ENCODE results near the gene MAP4. TPM values are rescaled to one million over a fixed set of nuclear protein-coding genes. Genes with fewer than 3 reads are reported as not detected.
A peak's percentile ranks its signal among the peaks of the same experiment; 100 is the strongest.

Gene MAP4
- total and polyA plus RNA-seq, 10 donors: 22.3 to 163 (median 100) TPM

DNA sequence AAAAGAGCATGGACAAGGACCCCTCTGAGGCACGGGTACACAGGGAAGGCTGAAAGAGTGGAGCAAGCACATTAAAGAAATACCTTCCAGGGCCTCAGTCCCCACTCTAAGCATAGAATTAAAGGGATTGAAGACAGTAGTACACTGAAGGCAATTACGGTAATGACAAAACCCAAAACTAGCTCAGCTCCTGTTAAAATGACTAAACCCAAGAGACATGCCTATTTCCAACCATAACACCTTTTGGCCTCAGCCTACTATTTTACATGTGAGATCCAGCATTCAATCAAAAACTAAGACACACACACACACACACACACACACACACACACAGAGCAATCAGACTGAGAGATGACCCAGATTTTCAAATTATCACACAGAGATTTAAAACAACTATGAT is 19.8 kb downstream of the MAP4 start:
- peaks cover 0 to 57% (median 7%) of the 10 kb centered on the region in 6 donors for H3K36me3 ChIP-seq
- H3K9me3 ChIP-seq: no peaks in the 10 kb centered on the region
- intact Hi-C loops (cut with DNase I; ENCODE audit: low total_unique reads): no loop called here
- no peak overlapping the region for H3K27ac ChIP-seq
- TF ChIP-seq CTCF (IDR thresholded peaks at IDR 0.05 in 8 of 11, conservative IDR thresholded peaks at IDR 0.05 in 3 of 11) (no peak), POLR2A (IDR thresholded peaks at IDR 0.05) (no peak)
- WGBS, 5 donors: 81 to 95% (median 91%) methylated on average over 2 of the region's 2 CpGs
- H3K27me3 ChIP-seq (replicated peaks in 1 of 7): no peaks in the 10 kb centered on the region
- no peak for DNase-seq
- H3K4me3 ChIP-seq: no peak overlapping the region
- peaks cover 0 to 11% (median 0%) of the 10 kb centered on the region in 6 donors for H3K4me1 ChIP-seq

GRCh38 chr3:47994180-47994579 is 22.0 kb downstream of the MAP4 start:
- H3K4me1 ChIP-seq: peaks cover 0 to 24% (median 9%) of the 10 kb centered on the region in 6 donors

DNA sequence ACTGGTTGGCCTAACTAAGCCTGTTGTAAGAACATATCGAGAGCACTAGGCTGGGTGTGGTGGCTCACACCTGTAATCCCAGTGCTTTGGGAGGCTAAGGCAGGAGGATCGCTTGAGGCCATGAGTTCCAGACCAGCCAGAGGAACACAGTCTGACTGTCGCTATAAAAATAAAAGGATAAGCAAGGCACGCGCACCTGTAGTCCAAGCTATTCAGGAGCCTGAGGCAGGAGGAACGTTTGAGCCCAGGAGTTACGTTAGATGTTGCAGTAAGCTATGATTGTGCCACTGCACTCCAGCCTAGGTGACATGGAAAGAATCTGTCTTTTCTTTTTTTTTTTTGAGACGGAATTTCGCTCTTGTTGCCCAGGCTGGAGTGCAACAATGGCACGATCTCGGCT is 24.9 kb downstream of the MAP4 start:
- H3K4me1 ChIP-seq: peaks cover 0 to 30% (median 9%) of the 10 kb centered on the region in 6 donors
- intact Hi-C loops (cut with DNase I; ENCODE audit: low total_unique reads): no loop called here
- no peaks in the 10 kb centered on the region for H3K9me3 ChIP-seq
- H3K27ac ChIP-seq: no peak overlapping the region
- no peak for DNase-seq
- peaks cover 0 to 51% (median 7%) of the 10 kb centered on the region in 6 donors for H3K36me3 ChIP-seq
- no peak overlapping the region for H3K4me3 ChIP-seq
- no peaks in the 10 kb centered on the region for H3K27me3 ChIP-seq (replicated peaks in 1 of 7)
- WGBS, 5 donors: 92 to 97% (median 94%) methylated on average over 11 of the region's 11 CpGs
- no peak for TF ChIP-seq CTCF (IDR thresholded peaks at IDR 0.05 in 8 of 11, conservative IDR thresholded peaks at IDR 0.05 in 3 of 11)
- TF ChIP-seq POLR2A (IDR thresholded peaks at IDR 0.05): no peak
- TF ChIP-seq POLR2AphosphoS5 (IDR thresholded peaks at IDR 0.05): no peak

More at GRCh38 chr3:47994180-47994579, 22.0 kb downstream of the MAP4 start:
- no peak for TF ChIP-seq CTCF (IDR thresholded peaks at IDR 0.05 in 8 of 11, conservative IDR thresholded peaks at IDR 0.05 in 3 of 11)
- no peak for TF ChIP-seq POLR2AphosphoS5 (IDR thresholded peaks at IDR 0.05)
- TF ChIP-seq POLR2A (IDR thresholded peaks at IDR 0.05): no peak
- 88 to 94% (median 91%) methylated on average over 3 of the region's 3 CpGs for WGBS, 5 donors
- peaks cover 0 to 60% (median 7%) of the 10 kb centered on the region in 6 donors for H3K36me3 ChIP-seq
- no peaks in the 10 kb centered on the region for H3K27me3 ChIP-seq (replicated peaks in 1 of 7)
- H3K4me3 ChIP-seq: no peak overlapping the region
- DNase-seq: no peak
- no peaks in the 10 kb centered on the region for H3K9me3 ChIP-seq
- no peak overlapping the region for H3K27ac ChIP-seq
- intact Hi-C loops (cut with DNase I; ENCODE audit: low total_unique reads): no loop called here

DNA sequence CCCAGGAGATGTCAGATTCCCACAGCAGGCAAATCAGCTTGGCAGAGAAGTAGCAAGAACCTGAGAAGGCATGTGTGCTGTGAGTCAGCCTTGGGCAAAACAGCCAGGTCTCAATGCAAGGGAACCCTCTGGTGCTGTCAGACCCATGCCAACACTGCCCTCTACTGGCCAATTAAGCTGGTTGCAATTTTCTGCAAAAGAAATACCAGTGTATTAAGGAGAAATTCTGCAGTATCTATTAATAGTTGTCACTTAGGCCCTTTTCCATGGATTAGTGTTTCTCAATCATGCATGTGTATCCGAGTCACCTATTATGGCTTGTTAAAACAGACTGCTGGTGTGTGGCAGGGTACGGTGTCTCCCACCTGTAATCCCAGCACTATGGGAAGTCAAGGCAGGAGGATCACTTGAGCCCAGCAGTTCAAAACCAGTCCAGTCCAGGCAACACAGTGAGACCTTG is 26.2 kb downstream of the MAP4 start:
- Histone ChIP-seq H3K27ac (no peak overlapping the region), H3K36me3 (peaks cover 0 to 39% (median 5%) of the 10 kb centered on the region in 6 donors)
- intact Hi-C loops (cut with DNase I; ENCODE audit: low total_unique reads): loop anchor here (5.0 kb wide), 1 partner anchor 153 kb away; no protein-coding TSS in a partner anchor

More for the DNA sequence above, 26.2 kb downstream of the MAP4 start:
- WGBS, 5 donors: 50 to 63% (median 55%) methylated on average over 2 of the region's 2 CpGs
- TF ChIP-seq POLR2AphosphoS5 (IDR thresholded peaks at IDR 0.05) (peak in 1 of 3 donors; percentile 55), POLR2A (IDR thresholded peaks at IDR 0.05) (no peak), CTCF (IDR thresholded peaks at IDR 0.05 in 8 of 11, conservative IDR thresholded peaks at IDR 0.05 in 3 of 11) (peak; percentile 67 to 89 (median 86))
- H3K4me1 ChIP-seq: peaks cover 6 to 43% (median 18%) of the 10 kb centered on the region in 6 donors
- no peak for DNase-seq
- no peak overlapping the region for H3K4me3 ChIP-seq
- no peaks in the 10 kb centered on the region for H3K9me3 ChIP-seq
- no peaks in the 10 kb centered on the region for H3K27me3 ChIP-seq (replicated peaks in 1 of 7)
